Keratinocyte (primary cell): ENCODE data around the gene ACTN2. TPM values are rescaled to one million over a fixed set of nuclear protein-coding genes. Genes with fewer than 3 reads are reported as not detected.

Experiments
- DNase-seq: peaks from one replicate; pipeline ENCODE4 v3.0.0-alpha.2; 2011; ENCODE audit warnings: low read depth, missing footprints, low spot score
- FAIRE-seq: peaks from 2 replicates; lab custom pipeline; 2011; peaks lifted over from hg19 to GRCh38; lab: Jason Lieb, UNC
- H2AFZ ChIP-seq: 2 replicates; pipeline ENCODE4 v1.6.0; 2012; ENCODE audit warnings: low read length, control low read depth, inconsistent platforms; ENCODE audit not compliant: control insufficient read depth
- H3K27ac ChIP-seq: 2 replicates; pipeline ENCODE4 v1.5.1; 2011; ENCODE audit warnings: low read length; ENCODE audit not compliant: control insufficient read depth, insufficient read depth
- H3K27me3 ChIP-seq: 3 replicates; pipeline ENCODE4 v1.6.0; 2011; ENCODE audit warnings: low read length; ENCODE audit not compliant: control insufficient read depth, insufficient read depth; ENCODE audit errors: extremely low read depth
- H3K36me3 ChIP-seq, 2 experiments: 2 replicates in 1 of 2; 3 replicates in 1 of 2; pipeline ENCODE4 v1.5.1; 2011; ENCODE audit warnings: low read length in 2 of 2, mild to moderate bottlenecking in 1 of 2; ENCODE audit not compliant: control insufficient read depth in 2 of 2, insufficient read depth in 2 of 2; ENCODE audit errors: extremely low read depth in 1 of 2
- H3K4me1 ChIP-seq: 3 replicates; pipeline ENCODE4 v1.5.1; 2011; ENCODE audit warnings: low read length; ENCODE audit not compliant: control insufficient read depth, insufficient read depth; ENCODE audit errors: extremely low read depth
- H3K4me2 ChIP-seq: 3 replicates; pipeline ENCODE4 v1.6.0; 2011; ENCODE audit warnings: low read depth, low read length; ENCODE audit not compliant: control insufficient read depth, insufficient read depth; ENCODE audit errors: extremely low read depth
- H3K4me3 ChIP-seq, 3 experiments: fragments of 200-600 bp in 1 of 3; sonication (generic) in 1 of 3; 2 replicates in 2 of 3; 3 replicates in 1 of 3; pipeline ENCODE4 v1.5.1; 2011 to 2016; ENCODE audit warnings: low read length in 3 of 3, mild to moderate bottlenecking in 3 of 3, control low read depth in 2 of 3, inconsistent platforms in 1 of 3, low read depth in 1 of 3, mixed read lengths in 1 of 3, mixed run types in 1 of 3, moderate library complexity in 1 of 3; ENCODE audit not compliant: control insufficient read depth in 2 of 3, insufficient read depth in 2 of 3; ENCODE audit errors: extremely low read depth in 1 of 3
- H3K79me2 ChIP-seq: 2 replicates; pipeline ENCODE4 v1.6.0; 2012; ENCODE audit warnings: low read length; ENCODE audit not compliant: control insufficient read depth, insufficient read depth
- H3K9ac ChIP-seq: 3 replicates; pipeline ENCODE4 v1.6.0; 2011; ENCODE audit warnings: low read length; ENCODE audit not compliant: control insufficient read depth, insufficient read depth; ENCODE audit errors: extremely low read depth
- H3K9me1 ChIP-seq: 3 replicates; pipeline ENCODE4 v1.6.0; 2011; ENCODE audit warnings: low read length; ENCODE audit not compliant: control insufficient read depth, insufficient read depth; ENCODE audit errors: extremely low read depth
- H3K9me3 ChIP-seq: 2 replicates; pipeline ENCODE4 v1.5.1; 2012; ENCODE audit warnings: low read depth, low read length; ENCODE audit not compliant: control insufficient read depth
- H4K20me1 ChIP-seq: 3 replicates; pipeline ENCODE4 v1.6.0; 2011; ENCODE audit warnings: low read length; ENCODE audit not compliant: control insufficient read depth, insufficient read depth; ENCODE audit errors: extremely low read depth
- EZH2 ChIP-seq: IDR thresholded peaks from one replicate; pipeline ENCODE4 v1.6.1; 2012; ENCODE audit warnings: inconsistent platforms, mild to moderate bottlenecking, low read length, moderate library complexity
- dilution Hi-C: fragments of 300-500 bp; cut with MboI; formaldehyde crosslinking; loops from one replicate; pipeline ENCODE4 v1.7.0; 2020; ENCODE audit warnings: low sequenced_read_pairs; ENCODE audit not compliant: extremely low pct_ligation_motif_present
- polyA plus RNA-seq, 5 experiments: library from polyadenylated mRNA; depleted of rRNA in 3 of 5; stranded (reverse) in 3 of 5; stranded (forward) in 1 of 5; unstranded in 1 of 5; fragments of >200 nt; gene quantifications; 1 replicate in 1 of 5; 2 replicates in 3 of 5; 3 replicates in 1 of 5; pipeline versions ENCODE4 v1.2.1 to v1.2.3, GENCODE V29; 2011 to 2012; ENCODE audit warnings: missing spikeins in 2 of 5, low read depth in 1 of 5, low replicate concordance in 1 of 5
- TF ChIP-seq, protein P1 (sequence below), 3 experiments: IDR thresholded peaks in 1 of 3; conservative IDR thresholded peaks in 1 of 3; optimal IDR thresholded peaks in 1 of 3; 2 replicates in 2 of 3; 3 replicates in 1 of 3; pipeline versions ENCODE3 to v1.5.1; 2011; ENCODE audit warnings: low read length in 3 of 3, mild to moderate bottlenecking in 3 of 3, moderate library complexity in 2 of 3, control low read depth in 1 of 3, inconsistent platforms in 1 of 3; ENCODE audit not compliant: insufficient read depth in 2 of 3; ENCODE audit errors: extremely low read depth in 1 of 3

Gene ACTN2
- polyA plus RNA-seq, 1 donor (not counting 4 experiments of a cell fraction or from before 2014, with no cell fraction given): not detected

DNA sequence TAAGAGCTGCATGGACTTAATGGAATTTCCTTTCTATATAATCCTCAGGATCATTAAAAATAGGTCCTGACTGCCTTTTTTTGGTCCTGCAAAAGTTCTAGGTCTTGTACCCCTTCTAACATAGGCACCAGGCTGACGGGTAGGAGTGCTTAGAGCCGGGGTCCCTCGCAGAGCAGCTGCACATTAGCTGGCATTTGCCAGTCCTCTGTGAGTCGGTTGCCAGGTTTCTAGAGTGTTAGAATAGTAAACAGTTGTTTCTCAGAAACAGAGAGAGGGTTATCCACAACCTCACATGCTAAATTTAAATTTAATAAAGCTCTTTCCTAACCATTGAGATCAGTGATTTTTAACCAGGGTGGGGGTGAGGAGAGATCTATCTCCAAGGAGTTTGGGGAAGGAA, 46.6 kb upstream of the ACTN2 start:
- Histone ChIP-seq H3K36me3 (no peaks in the 10 kb centered on the region), H3K9me1 (no peaks in the 10 kb centered on the region), H3K4me1 (no peaks in the 10 kb centered on the region), H3K27ac (no peak overlapping the region), H2AFZ (no peak overlapping the region), H3K9ac (no peak overlapping the region), H3K4me3 (no peak overlapping the region), H3K27me3 (no peaks in the 10 kb centered on the region), H4K20me1 (no peaks in the 10 kb centered on the region), H3K9me3 (no peaks in the 10 kb centered on the region), H3K4me2 (no peak overlapping the region), H3K79me2 (no peaks in the 10 kb centered on the region)
- no peak for DNase-seq
- dilution Hi-C loops: no loop called here
- FAIRE-seq: no peak
- TF ChIP-seq, protein P1, sequence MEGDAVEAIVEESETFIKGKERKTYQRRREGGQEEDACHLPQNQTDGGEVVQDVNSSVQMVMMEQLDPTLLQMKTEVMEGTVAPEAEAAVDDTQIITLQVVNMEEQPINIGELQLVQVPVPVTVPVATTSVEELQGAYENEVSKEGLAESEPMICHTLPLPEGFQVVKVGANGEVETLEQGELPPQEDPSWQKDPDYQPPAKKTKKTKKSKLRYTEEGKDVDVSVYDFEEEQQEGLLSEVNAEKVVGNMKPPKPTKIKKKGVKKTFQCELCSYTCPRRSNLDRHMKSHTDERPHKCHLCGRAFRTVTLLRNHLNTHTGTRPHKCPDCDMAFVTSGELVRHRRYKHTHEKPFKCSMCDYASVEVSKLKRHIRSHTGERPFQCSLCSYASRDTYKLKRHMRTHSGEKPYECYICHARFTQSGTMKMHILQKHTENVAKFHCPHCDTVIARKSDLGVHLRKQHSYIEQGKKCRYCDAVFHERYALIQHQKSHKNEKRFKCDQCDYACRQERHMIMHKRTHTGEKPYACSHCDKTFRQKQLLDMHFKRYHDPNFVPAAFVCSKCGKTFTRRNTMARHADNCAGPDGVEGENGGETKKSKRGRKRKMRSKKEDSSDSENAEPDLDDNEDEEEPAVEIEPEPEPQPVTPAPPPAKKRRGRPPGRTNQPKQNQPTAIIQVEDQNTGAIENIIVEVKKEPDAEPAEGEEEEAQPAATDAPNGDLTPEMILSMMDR (optimal IDR thresholded peaks at IDR 0.05 in 1 of 3, IDR thresholded peaks at IDR 0.05 in 1 of 3, conservative IDR thresholded peaks at IDR 0.05 in 1 of 3; ENCODE audit: extremely low read depth in 1 of 3, insufficient read depth in 2 of 3, low read length in 3 of 3): no peak
- TF ChIP-seq EZH2: no peak

DNA sequence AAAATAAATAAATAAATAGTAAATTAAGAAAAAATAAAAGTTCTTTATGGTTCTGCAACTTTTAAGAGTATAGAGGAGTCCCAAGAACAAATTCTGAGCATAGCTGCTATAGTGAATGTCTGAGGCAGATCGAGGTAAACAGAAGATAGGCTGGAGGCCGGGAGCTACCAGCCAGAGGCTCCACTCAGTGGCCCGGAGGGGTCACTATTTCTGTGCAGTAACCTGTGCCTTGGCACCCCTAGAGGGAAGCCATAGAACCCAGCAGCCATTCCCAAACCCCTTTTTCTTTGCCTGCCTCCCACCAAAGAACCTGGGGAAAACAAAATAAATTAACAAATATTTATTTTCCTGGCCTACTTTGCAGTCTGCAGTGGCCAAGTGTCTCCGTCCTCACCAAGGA, 43.5 kb upstream of the ACTN2 start:
- no peak for TF ChIP-seq EZH2
- TF ChIP-seq, protein P1 (optimal IDR thresholded peaks at IDR 0.05 in 1 of 3, IDR thresholded peaks at IDR 0.05 in 1 of 3, conservative IDR thresholded peaks at IDR 0.05 in 1 of 3; ENCODE audit: extremely low read depth in 1 of 3, insufficient read depth in 2 of 3, low read length in 3 of 3): no peak
- DNase-seq: no peak
- no peak overlapping the region for H3K4me3 ChIP-seq
- no peak for FAIRE-seq
- dilution Hi-C loops: no loop called here
- no peak overlapping the region for H2AFZ ChIP-seq
- H3K4me1 ChIP-seq: no peaks in the 10 kb centered on the region
- H3K27me3 ChIP-seq: no peaks in the 10 kb centered on the region
- H3K4me2 ChIP-seq: no peak overlapping the region
- H3K36me3 ChIP-seq: no peaks in the 10 kb centered on the region
- no peak overlapping the region for H3K9ac ChIP-seq
- H4K20me1 ChIP-seq: no peaks in the 10 kb centered on the region
- H3K9me1 ChIP-seq: no peaks in the 10 kb centered on the region
- H3K79me2 ChIP-seq: no peaks in the 10 kb centered on the region
- H3K27ac ChIP-seq: no peak overlapping the region
- H3K9me3 ChIP-seq: no peaks in the 10 kb centered on the region
